RKO (cell line): Measurements from ENCODE around the gene CXCR6.

Source experiments
- DNase-seq: peaks from one replicate; pipeline ENCODE4 v3.0.0-alpha.2; 2016; ENCODE audit warnings: low spot score

The CXCR6 gene

DNA sequence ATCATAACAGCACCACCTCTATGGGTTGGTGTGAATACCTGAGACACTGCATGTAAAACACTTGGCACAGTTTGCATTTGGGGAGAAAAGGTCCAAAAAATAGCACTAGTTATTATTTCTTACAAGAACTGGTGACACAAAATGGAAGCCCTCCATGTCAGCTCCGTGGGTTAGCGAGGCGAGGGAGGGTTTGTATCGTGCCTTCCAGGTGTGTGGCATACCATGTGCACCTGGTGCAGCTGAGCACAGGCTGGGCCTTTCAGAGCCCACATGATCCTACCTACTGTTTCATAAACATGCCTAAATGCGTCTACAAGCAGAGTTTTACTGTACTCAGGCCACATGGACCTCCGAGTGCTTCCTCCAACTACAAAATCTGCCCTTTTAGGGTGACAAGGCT lies 5.6 kb downstream of the CXCR6 start:
- DNase-seq, result no peak

DNA sequence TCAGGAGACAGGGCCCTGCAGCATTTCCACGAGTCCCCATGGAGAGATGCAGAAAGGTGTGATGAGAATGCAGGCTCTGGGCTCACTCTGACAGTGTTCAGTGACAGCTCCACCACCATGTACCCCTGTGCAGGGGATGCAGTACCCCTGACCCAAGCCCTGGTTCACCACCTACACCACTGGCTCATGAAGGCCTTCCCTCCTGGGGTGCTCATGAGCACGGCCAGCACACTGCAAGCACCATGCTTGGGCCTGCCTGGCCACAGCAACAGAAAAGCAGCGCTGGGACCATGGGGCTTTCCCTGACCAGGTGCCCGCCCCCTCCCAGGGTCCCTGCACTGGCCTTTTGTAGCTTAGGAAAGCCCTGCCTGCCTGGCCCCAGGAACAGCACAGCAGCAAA lies 6.2 kb downstream of the CXCR6 start:
- no peak for DNase-seq

DNA sequence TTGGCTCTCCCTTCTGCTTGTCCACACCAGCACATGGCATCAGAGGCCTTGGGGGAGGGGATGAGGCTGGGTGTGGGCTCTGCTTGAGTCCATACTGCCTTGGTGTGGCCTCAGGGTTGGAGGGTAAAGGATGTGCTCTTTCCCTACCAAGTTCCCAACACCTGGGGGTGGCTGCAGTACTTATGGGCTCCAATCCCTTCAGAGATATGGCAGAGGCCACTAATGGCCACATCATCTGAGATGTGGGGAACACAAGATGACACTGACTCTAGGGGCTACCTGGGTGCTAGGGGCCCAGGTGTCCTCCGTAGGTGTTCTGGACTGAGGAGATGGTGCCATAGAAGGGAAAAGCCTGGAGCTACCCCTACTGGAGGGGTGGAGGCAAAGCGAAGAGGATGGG lies 6.9 kb downstream of the CXCR6 start:
- no peak for DNase-seq

DNA sequence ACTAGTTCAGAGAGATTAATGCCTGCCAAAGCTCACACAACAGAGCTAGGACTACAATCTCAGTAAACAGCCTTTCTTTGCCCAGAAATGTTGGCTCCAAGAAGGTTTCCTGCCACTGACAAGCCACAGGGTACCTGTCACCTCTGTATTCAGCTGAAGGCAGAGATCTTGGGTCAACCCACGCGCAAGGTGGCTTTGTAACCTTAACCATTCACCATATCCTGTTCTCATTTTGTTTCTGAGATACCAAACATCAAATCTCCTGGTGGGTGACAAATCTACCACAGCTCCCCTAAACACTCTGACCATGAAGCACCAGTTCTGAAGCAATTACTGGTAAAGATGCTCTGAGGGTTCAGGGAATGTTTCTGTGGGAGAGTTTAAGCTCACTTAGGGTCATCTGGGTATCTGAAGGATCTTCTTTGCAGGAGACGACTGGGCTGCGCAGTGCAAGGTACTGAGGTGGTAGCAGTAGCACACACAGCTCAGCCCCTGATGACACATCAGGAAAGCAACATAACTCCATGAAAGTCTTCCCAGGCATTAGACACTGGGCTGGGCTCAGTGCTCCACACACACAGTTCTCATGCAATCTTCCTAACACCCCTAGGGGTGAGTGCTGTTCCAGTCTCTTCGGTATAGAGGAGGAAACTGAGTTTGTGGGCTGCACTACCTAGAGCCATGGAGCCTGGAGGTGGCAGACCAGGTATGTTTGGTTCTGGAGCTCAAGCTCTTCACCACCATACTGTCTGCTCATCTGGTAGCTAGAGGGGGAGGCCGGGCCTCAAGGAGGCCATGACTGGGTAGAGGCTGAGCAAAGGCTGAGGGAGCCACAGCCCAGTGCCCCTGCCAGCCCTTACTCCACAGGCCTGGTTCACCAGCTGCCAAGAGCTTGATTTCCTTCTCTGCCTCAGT lies 7.7 kb downstream of the CXCR6 start:
- no peak for DNase-seq

DNA sequence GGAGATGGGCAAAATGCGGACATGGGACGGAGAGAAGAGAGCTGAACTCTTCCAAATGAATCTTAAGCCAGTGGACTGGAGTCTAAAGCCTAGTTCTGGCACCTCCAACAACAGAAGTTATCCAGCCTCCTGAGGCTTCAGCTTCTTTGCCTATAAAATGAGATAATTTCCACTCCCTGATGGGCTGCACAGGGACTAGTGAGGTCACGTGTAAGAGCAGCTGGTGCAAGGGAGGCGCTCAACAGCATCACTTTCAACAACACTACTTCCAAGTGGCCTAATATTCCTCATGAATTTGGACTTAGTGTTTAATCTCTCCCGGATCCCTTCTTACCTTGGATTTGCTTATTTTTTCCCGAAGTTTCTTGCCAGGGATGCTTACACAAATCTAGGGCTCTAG lies 8.7 kb downstream of the CXCR6 start:
- no peak for DNase-seq

DNA sequence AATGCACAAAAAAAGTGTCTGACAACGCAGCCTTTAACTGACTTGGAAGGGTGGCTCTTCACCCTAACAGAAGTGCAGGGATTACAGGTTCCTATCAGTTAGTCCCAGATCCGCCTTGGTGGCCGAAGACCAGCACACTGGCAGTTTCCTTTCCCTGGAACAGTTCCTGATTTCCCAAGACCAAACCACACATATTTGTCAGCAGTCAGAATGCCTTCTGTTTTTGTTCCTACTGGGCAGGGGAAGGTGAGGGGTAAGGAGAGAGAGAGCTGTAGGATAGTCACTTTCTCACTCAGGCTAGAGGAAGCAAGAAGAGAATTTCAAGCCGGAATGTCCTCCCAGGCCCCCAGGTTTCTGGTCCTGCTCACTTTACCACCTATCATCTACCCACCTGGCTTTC lies 9.2 kb downstream of the CXCR6 start:
- DNase-seq, result no peak

DNA sequence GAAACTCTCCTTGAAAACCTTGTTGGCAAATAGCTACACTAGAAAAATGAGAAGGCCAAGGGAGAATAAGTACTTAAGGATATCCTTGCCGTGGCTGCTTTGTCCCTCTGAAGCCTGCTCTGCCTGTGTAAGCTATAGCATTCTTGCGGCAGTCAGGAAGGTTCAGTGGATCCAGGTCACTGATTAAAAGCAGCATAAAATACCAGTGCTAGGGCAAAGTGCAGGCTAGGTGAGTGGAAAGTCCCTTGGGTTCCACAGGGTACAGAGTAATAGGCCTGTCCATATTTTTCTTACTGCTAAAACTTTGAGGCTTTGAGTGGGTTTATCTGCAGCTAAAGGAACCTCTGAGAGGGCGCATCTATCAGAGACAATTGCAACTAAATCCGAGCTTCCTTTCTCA lies 10.3 kb downstream of the CXCR6 start:
- no peak for DNase-seq

DNA sequence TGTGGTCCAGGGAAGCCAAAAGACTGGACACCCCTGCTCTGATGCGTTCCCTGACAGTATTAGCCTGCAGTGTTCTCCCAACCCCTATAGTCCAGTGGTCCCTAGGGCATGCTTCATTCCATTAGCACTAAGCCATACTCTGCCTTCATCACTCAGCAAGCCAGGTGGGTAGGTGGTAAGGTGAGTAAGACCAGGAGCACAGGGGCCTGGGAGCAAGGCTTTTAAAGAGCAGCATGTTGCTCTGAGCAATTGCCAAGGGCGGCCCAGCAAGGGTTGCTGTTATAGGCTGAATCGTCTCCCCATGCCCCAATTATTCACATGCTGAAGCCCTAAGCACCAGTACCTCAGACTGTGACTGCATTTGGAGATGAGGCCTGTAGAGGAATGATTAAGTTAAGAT lies 11.0 kb downstream of the CXCR6 start:
- no peak for DNase-seq

DNA sequence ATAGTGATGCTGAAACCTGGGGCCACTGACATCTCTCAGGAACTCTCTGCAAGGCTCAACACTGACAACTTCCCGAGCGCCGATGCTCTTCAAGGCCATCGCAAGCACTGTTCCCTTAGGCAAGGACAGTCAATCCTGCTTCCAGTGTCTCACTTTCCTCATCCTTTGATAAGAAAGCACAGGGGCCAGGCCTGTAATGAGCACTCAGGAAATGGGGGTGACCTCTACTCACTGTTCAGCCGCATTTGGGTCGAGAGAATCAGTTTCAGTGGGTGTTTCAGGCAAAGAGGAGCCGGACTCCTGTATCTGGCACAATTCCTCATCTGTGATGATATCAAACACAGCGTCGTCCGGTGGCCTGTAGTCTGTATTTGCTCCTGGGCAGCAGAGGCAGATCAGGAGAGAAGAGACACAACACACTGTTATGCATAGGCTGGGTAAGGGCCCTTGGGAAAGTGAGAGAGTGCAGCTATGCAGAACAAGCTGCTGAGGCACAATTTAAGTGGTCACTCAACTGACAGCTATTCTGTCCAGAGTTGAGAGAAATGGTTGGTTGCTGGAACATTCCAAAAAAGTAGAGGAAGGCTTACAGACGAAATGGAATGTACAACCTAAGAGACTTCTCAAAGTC lies 11.9 kb downstream of the CXCR6 start:
- DNase-seq, result no peak

DNA sequence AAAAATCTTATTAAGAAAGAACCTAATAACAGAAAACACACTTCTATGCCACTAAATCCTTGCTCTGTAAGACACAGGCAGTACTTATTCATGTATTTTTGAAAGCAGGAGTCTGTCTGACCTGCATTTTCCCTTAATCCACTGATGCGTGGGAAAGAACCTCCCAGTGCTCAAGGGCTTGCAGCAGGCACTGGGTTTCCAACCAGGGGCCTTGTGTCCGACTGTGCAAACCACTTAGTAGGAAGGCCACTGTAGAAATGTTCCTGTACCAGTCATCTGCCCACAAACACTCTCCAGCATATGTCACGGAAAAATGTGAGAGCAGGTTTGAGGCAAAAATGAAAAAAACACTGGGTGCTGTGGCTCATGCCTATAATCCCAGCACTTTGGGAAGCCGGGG lies 12.4 kb downstream of the CXCR6 start:
- DNase-seq, result no peak

DNA sequence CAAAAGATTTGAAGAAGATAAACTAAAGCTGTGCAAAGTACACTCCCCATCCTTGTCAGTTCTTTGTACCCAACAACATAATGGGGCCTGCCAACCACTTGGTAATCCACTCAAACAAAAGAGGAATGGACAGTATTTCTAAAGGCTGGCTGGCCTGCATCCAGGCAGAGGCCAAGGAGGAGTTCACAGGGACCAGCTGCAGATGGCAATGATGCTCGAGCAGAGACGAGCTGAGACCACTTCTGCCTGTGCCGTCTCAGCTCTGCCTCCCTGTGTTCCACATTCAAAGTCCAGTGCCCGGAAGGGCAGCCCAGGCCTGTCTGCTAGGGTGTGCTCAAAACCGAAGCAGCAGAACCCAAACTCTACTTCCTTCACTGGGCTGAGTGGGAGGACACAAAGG lies 14.3 kb downstream of the CXCR6 start:
- DNase-seq, result no peak

DNA sequence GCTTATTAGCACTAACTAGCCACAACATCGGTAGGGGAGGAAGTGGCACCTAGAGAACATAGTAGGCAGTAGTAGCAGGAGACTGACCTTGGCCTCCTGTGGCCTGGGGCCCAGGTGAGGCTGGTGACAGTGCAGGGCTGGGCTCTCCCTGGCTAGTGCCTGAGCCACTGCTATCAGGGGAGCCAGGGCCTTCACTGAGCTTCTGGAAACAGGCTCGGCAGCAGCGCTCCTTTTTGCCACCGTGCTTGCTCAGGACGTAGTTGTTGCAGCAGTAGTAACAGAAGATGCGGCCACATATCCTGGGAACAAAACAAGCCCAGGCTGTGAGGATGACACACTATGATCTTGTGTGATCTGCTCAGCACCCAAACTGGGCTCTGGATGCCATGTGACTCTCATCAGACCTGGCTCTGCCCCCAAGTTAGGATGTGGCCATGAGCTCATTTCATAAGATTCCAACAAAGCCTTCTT lies 15.1 kb downstream of the CXCR6 start:
- no peak for DNase-seq

DNA sequence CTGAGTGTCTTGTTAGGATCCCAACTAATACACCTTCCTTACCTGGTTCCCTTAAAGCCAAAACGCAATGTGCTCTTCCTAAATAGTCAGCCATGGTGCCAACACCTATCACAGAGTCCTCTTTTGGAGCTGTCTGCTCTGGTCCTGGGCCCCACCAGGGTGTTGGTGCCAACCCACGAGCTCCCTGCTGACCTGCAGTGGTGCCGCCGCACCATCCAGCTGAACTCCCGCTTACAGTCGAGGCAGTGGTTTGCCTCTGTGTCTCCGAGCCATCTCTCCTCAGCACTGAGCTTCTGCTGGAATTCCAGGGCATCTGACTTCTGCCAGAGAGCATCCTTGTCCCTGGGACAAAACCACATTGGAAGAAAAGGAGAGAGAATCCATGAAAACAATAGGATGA lies 15.9 kb downstream of the CXCR6 start:
- no peak for DNase-seq

DNA sequence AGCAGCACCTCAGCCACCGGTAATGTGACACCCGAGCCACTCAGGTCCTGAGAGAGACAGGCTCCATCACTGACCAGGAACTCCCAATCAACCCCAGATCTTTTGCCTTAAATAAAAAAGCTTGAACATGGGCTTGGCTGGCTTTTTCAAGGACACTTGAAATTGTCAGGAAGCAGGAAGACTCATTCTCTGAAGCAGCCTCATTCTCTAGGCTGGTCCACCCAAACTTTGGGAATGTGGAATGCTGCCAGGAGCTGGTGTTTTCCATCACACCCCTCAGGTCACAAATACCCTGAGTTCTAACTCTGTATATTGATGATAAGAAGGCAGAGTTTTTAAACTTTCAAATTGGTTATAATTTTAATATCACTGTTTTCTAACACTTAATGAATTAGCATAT lies 17.0 kb downstream of the CXCR6 start:
- no peak for DNase-seq

DNA sequence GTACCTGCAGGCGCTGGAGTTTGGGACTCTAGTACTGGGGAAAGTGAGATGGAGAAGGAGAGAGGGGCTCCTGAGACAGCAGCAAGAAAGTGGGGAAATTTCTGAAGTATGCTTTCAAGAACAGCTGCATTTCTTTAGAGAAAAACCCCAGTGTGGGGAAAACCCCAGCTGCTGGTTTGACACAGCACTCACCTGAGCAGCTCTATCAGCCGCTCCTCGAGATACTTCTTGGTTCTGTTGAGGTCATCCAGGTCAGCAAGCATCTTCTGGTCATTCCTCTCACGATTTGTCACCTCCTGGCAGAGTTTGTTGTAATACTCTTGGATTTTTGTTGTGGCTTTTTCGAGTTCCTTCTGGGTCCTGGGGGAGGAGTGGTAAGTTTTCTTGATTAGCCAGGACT lies 18.8 kb downstream of the CXCR6 start:
- no peak for DNase-seq

DNA sequence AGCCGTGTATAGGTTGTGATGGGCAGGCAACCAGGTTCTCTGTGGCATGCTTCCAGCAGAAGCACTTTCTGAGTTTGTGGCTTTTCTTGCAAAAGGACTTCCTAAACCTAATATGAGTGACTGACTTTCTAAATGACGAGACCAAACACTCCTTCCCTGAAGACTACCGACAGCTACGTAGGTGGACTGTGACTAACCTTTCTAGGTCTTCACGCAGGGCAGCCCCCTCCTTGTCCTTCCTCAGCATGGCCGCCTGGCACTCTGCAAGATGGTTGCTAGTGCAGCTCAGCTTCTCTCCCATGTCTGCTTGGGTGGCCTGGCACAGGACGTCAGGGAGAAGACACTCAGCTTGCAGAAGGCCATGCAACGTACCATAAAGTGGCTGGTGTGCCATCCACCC lies 20.9 kb downstream of the CXCR6 start:
- DNase-seq, result no peak

DNA sequence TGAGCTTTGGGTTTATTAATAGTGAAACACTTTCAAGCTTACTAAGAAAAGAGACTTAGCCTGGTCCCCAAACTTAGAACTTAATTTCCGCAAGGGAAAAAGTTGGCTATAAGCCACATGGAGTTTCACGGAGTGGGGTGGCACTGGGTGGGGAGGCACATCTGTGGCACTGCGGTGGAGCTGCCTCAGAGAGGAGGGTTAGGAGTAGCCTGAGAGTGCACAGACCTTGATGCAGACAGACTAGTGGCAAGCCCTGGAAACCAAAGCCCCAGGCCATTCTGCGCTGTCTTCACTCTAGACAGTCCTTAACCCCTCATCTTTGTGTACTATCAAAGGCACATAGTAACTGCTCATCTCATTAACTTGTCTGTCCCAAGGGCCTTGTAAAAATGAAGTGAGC lies 22.0 kb downstream of the CXCR6 start:
- no peak for DNase-seq

DNA sequence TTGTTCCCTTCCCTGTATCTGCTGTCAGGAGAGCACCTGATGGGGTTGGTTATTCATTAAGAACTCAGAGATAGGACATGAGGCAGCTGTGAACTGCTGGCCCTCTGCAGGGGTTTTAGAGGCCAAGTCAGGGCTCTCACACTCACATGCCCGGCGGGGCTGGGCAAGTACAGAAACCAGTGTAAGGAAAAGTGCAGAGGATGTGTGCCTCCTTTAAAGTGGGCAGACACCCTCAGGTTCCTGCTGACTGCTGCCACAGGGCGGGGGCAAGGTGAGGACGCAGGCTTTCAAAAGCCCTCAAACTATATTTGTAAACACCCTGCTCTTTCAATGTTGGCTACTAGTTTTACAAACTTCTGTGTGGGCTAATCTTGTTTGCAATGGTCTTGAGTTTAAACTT lies 22.4 kb downstream of the CXCR6 start:
- DNase-seq, result no peak

DNA sequence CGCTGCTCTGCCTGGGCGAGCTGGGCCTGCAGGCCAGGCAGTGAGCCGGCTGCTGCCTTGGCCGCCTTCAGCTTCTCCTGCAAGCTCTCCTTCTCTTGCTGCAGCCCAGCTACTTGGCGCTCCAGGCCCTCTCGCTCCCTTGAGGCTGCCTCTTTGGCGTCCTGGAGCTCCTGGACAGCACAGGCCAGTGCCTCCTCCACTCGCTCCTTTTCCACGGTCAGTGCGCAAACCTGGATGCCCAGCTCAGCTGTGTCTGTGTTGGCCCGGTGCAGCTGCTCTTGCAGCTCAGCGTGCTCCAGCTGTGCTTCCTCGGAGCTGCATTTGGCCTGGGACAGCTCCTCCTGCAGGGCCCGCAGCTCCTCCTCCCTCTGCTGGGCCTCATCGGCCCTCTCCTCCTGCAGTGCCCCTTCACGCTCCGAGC lies 23.1 kb downstream of the CXCR6 start:
- DNase-seq, result no peak

DNA sequence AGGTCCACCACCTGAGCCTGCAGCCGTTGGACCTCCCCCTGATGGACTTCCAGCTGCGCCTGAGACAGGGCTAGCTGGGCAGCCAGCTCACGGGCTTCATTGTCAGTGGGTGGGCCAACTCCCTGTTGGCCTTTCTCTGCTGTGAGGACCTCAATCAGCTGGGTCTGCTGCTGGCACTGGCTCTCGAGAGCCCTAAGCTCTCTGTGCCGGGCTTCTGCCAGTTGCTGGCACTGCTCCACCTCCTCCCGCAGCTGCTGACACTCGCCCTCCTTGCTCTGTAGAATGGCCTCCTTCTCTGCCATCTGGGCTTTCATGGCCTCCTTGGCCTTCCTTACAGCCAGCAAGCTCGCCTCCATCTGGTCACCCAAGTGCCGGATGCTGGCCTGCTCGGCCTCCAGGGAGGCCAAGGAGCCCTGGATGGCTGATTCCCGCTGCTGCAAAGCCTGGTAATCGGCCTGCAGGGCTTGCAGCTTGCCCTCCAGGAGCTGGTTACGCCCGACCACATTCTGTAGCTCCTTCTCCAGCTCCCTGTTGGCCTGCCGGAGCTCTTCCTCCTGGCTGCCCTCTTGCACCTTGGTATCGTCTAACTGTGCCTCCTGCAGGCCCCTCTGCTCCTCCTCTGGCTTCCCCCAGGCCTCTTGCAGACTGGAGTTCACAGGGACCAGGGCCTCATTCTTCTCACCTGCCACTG lies 23.8 kb downstream of the CXCR6 start:
- no peak for DNase-seq

DNA sequence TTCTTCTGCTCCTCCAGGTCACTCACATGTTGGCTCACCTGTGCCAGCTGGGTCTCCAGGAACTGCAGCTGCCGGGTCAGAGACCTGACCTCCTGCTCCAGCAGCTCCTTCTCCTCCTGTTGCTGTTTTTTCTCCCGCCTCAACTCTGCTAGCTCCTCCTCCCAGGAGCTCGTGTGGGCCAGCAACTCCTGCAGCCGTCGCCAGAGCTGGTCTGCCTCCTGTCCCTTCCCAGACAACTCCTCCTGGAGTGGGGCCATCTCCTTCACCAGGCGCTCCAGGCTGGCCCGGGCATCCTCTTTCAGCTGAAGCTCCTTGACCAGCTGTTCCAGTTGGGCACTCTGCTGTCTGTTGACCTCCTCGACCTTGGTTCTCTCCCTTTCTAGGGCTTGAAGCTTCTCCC lies 24.5 kb downstream of the CXCR6 start:
- DNase-seq, result no peak

DNA sequence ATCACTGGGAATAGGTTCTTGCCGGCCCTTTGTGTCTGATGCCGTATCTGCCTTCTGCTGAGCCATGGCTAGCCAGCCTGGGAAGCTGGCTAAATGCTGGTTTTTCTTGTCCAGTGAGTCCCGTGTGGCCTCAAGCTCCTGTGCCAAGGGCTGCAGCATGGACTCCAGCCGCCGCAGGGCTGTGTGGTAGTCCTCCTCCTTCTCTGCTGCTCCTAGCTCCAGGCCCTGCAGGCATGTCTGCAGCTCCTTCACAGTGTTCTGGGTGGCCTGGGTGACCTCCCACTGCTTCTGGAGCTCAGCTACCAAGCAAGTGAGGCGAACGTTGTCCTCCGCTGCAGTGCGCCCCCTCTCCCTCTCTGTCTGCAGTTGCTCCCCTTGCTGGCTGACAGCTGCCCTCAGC lies 24.9 kb downstream of the CXCR6 start:
- DNase-seq, result no peak

DNA sequence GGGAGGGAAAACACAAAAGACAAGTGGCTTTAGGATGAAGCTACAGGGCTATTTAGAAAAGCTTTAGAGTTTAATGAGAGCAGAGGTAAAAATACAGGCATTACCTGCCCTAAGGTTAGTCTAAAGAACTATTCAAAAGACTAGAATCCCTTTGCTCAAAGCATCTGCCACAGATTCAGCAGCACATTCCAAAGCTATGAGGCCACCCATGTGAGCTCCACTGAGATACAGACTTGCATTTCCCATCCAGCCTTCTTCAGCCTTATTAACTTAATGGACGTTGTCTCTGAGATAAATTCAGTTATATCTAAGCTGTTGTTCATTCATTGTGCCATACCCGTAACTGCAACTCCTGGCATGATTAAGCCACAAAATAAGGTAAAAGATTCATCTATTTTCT lies 25.4 kb downstream of the CXCR6 start:
- DNase-seq, result no peak
